ENCODE results near the gene HMGCS1. TPM values are rescaled to one million over a fixed set of nuclear protein-coding genes. Genes with fewer than 3 reads are reported as not detected.
"Not testable (repeated sequence)": the region's sequence is repeated elsewhere in the genome, so short reads cannot be mapped to it uniquely, and the experiment has no call there.

Gene HMGCS1
- total RNA-seq, 1 donor from 2014 or later, result 39.0 TPM

DNA sequence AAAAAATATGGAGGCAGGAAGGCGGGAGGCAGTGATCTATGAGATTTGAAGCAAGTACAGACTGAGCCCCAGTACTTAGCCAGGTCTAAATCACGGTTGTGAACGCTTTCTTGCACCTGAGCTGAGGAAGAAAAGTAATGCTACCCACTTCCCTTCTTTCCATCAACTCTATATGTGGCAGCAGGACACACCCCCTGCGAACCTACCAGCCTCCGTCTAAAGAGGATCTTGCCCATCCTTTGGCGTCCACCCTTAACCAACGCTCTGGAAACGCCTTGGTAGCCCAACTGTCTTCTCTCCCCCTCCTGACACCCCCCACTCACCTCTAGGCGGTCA, 545 bp downstream of the HMGCS1 start:
- no peak for DNase-seq (ENCODE audit: low read depth)

DNA sequence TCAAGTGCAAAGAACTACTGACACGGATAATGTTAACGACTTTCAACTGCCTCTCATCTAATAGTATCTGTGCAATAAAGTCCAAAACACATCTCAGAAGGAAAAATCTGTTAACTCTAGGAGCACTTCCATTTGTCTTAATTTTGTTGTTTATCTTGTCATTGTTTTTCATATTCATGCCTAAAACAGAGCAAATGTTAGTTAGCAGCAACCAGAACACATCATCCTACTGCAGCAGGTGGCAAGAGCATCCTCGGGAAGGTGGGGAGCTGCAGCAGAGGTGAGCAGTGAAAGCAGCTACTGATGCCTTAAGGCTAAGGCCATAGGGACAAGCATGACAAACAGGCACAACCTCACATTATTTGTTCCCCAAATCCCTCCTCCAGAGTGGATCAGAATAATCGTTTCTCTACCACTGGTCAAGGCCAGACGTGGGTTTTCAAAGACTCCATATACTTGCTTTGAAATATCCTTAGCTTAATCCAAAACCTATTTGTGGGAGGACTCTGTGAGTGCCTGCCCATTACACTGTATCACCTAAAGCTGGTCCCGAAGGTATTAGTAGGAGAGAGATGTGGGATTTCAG, 1.0 kb downstream of the HMGCS1 start:
- no peak for DNase-seq (ENCODE audit: low read depth)

- peak; percentile 87 for DNase-seq (ENCODE audit: low read depth)
Observed at GRCh38 chr5:43309637-43310036, 3.6 kb downstream of the HMGCS1 start.

GRCh38 chr5:43309122-43309521, 4.1 kb downstream of the HMGCS1 start:
- no peak for DNase-seq (ENCODE audit: low read depth)

DNA sequence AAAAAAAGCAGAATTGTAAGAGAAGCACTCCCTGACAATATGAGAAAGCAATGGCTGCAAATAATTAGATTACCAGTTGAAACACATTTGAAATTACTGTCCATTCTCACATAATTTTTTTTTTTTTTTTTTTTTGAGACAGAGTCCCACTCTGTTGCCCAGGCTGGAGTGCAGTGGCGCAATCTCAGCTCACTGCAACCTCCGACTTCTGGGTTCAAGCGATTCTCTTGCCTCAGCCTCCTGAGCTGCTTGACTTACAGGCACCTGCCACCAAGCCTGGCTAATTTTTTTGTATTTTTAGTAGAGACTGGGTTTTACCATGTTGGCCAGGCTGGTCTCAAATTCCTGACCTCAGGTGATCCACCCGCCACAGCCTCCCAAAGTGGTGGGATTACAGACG, 6.3 kb downstream of the HMGCS1 start:
- not testable (repeated sequence) for DNase-seq (ENCODE audit: low read depth)

GRCh38 chr5:43305948-43306565, 7.2 kb downstream of the HMGCS1 start:
- DNase-seq (ENCODE audit: low read depth), result peak; percentile 76

- DNase-seq (ENCODE audit: low read depth), result no peak
Observed at GRCh38 chr5:43304525-43304924, 8.7 kb downstream of the HMGCS1 start.

DNA sequence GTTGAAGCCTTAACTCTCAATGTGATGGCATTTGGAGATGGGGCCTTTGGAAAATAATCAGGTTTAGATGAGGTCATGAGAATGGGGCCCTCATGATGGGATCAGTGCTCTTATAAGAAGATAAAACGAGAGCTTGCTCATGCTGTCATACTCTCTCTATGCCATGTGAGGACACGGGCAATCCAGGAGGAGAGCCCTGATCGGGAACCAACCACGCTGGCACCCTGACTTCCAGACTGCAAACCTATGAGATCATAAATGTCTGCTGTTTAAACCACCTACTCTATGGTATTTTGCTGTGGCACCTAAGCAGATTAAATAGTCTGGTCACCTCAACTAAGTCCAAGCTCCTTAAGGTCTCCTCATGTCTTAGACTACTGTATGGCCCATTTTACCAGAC, 10.0 kb downstream of the HMGCS1 start:
- DNase-seq (ENCODE audit: low read depth), result no peak

DNA sequence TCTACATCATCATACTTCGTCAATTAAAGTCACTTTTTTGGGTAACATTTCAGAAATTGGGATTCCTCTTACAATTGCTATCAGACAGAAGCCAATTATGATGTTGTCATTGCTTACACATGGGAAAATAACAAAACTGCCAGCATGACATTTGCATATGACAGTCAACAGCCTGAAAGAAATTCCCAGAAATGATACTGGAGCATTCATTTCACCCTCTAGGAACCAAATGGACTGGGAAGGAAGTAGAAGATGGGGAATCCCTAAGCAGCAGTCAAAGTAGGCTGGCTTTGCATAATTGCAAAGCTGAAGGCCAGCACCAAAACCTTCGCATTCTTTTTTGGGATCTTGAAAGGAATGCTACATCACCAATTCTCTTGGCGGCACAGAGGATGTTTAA, 10.7 kb downstream of the HMGCS1 start:
- DNase-seq (ENCODE audit: low read depth), result no peak

GRCh38 chr5:43301653-43302091, 11.5 kb downstream of the HMGCS1 start:
- no peak for DNase-seq (ENCODE audit: low read depth)

- no peak for DNase-seq (ENCODE audit: low read depth)
Observed at GRCh38 chr5:43300112-43300511, 13.1 kb downstream of the HMGCS1 start.

DNA sequence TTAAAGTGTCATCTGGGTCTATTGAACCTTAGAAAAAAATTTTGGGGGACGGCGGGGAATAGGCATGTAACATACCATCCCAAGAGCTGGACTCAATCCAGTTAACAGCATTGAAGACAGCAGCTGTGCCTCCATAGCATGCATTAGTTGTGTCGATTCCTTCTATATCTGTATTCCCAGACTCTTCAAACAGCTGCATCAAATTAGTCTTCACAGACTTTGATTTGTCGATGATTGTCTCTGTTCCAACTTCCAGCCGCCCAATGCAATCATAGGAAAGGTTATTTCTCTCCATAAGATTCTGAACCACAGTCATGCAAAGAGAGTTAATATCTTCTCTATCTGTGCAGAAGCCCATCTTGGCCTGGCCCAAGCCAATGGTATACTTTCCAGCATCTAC, 14.8 kb downstream of the HMGCS1 start:
- DNase-seq (ENCODE audit: low read depth), result no peak

DNA sequence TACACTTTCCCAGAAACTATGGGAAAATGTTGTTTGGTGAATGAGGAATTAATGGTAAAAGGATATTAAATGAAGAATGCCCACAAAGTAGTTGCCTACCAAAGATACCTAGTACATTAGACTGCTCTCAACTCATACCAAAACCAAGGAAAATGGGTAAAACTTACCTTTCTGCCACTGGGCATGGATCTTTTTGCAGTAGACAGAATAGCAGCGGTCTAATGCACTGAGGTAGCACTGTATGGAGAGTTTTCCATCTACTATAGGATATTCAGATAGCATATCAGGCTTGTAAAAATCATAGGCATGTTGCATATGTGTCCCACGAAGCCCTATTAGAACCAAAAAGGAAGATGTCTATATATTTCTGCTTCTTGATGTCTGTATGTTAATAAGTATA, 16.4 kb downstream of the HMGCS1 start:
- no peak for DNase-seq (ENCODE audit: low read depth)

DNA sequence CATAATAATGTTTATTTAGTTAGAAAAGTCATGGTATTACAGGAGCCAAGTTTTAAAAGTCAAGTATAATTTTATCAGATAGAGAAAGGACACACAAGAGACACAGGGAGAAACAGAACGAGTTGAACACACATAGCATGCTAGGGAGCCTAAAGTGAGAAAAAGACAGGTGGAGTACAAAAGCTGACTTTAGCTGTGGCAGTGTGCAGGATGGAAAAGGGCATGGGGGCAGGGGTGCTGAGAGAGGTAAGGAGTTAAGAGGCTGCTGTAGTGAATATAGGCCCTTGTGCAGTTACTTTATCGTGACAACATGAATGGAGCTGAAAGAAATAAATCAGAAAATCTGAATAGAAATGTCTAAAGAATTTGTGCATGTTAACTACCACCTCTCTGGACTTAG, 18.0 kb downstream of the HMGCS1 start:
- DNase-seq (ENCODE audit: low read depth), result no peak

GRCh38 chr5:43294226-43294625, 19.0 kb downstream of the HMGCS1 start:
- peak; percentile 52 for DNase-seq (ENCODE audit: low read depth)

GRCh38 chr5:43290726-43291125, 22.5 kb downstream of the HMGCS1 start:
- DNase-seq (ENCODE audit: low read depth), result no peak

- no peak for DNase-seq (ENCODE audit: low read depth)
Observed at GRCh38 chr5:43288269-43288831, 24.9 kb downstream of the HMGCS1 start.

GRCh38 chr5:43287493-43287892, 25.7 kb downstream of the HMGCS1 start:
- DNase-seq (ENCODE audit: low read depth), result no peak

DNA sequence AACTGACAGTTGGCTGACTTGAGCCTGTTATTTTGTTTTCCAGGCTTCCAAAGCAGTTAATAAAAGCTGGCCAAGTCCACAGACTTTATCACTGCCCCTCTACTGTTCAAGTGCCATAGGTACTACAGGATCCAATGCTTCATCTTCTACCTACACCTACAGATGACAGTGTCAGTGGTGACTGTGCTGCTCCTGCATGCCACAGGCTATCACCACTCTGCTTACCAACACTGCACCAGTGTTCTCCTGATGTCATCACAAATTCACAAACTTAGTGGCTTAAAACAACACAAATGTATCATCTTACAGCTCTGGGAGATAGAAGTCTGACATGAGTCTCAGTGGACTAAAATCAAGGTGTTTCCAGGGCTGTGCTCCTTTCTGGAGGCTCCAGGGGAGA, 26.6 kb downstream of the HMGCS1 start:
- no peak for DNase-seq (ENCODE audit: low read depth)

DNA sequence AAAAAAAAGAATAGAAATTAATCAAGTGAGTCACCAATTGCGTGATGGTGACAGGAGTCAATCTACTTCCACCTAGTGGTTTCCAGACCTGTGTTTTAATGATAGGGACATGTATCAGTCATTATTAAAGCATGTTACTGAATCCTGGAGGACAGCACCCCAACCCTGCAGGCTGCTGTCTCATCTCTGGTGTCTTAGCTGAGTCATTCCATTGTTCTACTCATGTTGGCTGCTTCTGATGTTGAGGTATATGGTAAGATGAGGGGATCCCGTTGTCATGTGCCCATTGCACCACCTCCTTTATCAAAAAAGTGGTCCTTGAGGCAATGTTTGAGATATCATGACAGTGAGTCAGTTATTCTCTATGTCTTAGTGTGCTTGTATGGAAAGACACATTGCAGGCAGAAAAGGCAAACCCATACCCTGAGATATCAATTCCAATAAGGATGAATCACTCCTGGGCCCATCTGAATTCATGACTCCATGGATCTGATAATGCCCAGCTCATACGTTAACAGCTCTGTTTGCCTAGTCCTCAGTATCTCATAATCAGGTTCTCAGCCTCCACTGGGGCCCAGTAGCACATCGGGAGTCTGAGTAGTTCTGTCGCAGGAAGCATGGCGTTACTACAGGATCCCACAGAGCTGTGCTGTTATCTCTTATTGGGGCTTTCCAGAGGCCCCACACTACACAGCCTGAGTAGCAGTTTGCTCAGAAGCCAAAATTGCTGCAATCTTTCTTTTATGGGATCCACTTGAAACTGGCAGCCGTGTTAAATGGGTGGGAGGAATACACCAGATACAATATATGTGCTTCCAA, 31.2 kb downstream of the HMGCS1 start:
- no peak for DNase-seq (ENCODE audit: low read depth)

GRCh38 chr5:43279548-43280274, 33.5 kb downstream of the HMGCS1 start:
- no peak for DNase-seq (ENCODE audit: low read depth)

DNA sequence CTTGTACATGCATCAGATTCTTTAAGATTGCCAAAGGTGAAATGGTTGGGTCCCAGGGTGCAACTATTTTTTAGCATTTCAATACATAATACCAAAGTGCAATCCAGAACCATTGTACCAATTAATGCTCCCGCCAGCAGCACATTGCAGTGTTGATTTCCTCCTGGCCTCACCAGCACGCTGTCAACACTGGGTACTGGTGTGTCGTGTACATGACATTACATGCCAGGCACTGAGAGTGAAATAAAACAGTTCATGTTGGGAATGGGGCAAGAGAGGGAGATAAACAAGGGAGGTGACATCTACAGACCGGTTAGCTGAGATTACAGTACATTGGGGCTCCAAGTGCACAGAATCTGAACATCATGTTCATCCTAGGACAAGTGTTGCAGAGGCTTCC, 37.8 kb downstream of the HMGCS1 start:
- no peak for DNase-seq (ENCODE audit: low read depth)

Data from renal cortical epithelial cell (primary cell).